Measurements from ENCODE around the gene ANK3.

The ANK3 gene

GRCh38 chr10:60110739-60111138 lies 278.9 kb downstream of the ANK3 start:
- no peaks in the 10 kb centered on the region for H3K9me3 ChIP-seq (ENCODE audit: control insufficient read depth, insufficient read depth, low read length)
- H3K36me3 ChIP-seq (ENCODE audit: insufficient read depth, low read length): no peaks in the 10 kb centered on the region

DNA sequence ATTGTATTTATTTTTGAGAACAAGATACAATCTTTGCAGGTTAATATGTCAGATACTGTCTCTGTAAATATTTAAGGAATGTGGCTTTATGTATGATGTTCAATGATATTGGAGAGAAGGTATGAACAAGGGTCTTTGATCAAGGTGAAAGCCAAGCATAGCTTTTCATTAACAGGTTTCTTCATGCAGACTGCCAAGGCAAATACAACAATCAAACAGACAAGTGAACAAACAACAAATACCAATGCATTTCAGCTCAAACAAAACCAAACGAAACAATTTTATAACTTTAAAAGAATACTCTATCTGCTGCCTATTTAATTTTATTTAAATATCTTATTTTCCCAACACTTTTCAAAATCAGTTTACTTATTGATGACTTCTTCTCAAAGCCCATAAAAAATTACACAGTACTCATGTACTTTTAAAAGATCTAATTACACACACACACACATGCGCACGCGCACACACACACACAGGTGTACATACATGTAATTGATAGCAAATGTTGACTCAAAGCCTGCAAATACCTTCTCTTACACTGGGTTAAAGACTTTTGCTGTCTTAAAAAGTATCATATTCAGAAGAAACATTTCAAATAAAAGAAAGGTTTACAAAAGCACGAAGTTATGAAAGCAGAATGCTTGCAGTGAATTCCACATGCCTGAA lies 282.2 kb downstream of the ANK3 start:
- Histone ChIP-seq H3K9ac (ENCODE audit: low read depth, low read length) (no peak overlapping the region), H3K9me3 (ENCODE audit: control insufficient read depth, insufficient read depth, low read length) (no peaks in the 10 kb centered on the region), H3K36me3 (ENCODE audit: insufficient read depth, low read length) (no peaks in the 10 kb centered on the region), H3K4me1 (ENCODE audit: insufficient read depth, low read length) (no peaks in the 10 kb centered on the region)

More at GRCh38 chr10:60110739-60111138, 278.9 kb downstream of the ANK3 start:
- no peak overlapping the region for H3K9ac ChIP-seq (ENCODE audit: low read depth, low read length)
- H3K4me1 ChIP-seq (ENCODE audit: insufficient read depth, low read length): no peaks in the 10 kb centered on the region

- H3K36me3 ChIP-seq (ENCODE audit: insufficient read depth, low read length): no peaks in the 10 kb centered on the region
These were observed 284.4 kb downstream of the ANK3 start for GRCh38 chr10:60105295-60105695.

DNA sequence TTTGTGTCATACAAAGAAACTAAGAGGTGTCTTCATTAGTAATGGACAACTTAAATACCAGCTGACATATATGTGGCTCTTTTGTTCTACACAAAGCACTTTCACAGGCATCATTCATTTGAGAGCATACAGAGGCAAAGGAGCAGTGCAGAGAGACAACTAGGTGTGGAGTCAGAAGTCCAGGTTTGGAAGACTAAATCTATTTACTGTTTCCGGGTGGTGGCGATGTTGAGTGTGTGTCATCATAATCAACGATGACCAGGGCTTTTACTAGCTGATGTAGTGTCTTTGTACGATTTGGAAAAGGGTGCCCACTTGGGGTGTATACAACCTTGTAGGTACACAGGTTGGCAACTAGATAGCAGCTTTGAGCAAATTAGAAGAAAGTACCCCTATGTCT lies 287.9 kb downstream of the ANK3 start:
- Histone ChIP-seq H3K9me3 (ENCODE audit: control insufficient read depth, insufficient read depth, low read length) (no peaks in the 10 kb centered on the region), H3K4me1 (ENCODE audit: insufficient read depth, low read length) (peaks cover 7% of the 10 kb centered on the region), H3K9ac (ENCODE audit: low read depth, low read length) (no peak overlapping the region), H3K36me3 (ENCODE audit: insufficient read depth, low read length) (no peaks in the 10 kb centered on the region)

More at GRCh38 chr10:60105295-60105695, 284.4 kb downstream of the ANK3 start:
- H3K9ac ChIP-seq (ENCODE audit: low read depth, low read length): no peak overlapping the region
- H3K4me1 ChIP-seq (ENCODE audit: insufficient read depth, low read length): no peaks in the 10 kb centered on the region
- H3K9me3 ChIP-seq (ENCODE audit: control insufficient read depth, insufficient read depth, low read length): no peaks in the 10 kb centered on the region

DNA sequence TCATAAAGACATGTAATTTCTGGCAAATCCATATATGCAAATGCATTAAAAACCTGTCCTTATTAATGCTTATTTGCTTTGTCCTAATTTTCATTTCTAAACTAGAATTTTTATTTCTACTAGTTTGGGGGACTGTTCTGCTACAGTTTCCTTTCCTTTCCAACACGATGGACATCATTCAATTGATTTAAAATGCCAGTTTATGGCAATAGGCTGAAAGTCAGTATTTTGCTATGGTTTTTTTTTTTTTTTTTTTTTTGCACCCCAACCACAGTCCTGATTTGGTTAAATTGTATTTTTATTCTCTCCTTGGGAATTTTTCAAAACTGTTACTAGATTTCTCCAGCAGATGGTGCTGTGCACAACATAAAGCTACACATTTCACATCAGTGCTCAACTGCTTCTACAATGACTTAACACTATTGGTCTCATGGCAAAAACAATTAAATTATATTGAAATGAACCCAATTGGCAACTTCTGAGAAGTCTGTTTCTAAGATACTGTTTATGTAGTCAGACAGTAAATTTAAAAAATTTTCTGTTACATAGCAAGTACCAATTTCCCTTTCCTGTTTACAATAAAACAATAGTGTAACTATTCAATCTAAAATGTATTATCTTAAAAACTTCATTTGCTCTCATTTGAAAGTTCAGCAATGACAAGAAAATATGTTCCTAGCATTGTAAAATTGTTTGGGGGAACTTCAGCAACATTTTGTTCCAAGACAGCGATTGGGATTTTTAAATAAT lies 289.5 kb downstream of the ANK3 start:
- Histone ChIP-seq H3K4me1 (ENCODE audit: insufficient read depth, low read length) (peaks cover 8% of the 10 kb centered on the region), H3K9me3 (ENCODE audit: control insufficient read depth, insufficient read depth, low read length) (no peaks in the 10 kb centered on the region), H3K9ac (ENCODE audit: low read depth, low read length) (no peak overlapping the region), H3K36me3 (ENCODE audit: insufficient read depth, low read length) (no peaks in the 10 kb centered on the region)

GRCh38 chr10:60098677-60099601 lies 290.7 kb downstream of the ANK3 start:
- peaks cover 8% of the 10 kb centered on the region for H3K4me1 ChIP-seq (ENCODE audit: insufficient read depth, low read length)
- no peaks in the 10 kb centered on the region for H3K9me3 ChIP-seq (ENCODE audit: control insufficient read depth, insufficient read depth, low read length)
- H3K36me3 ChIP-seq (ENCODE audit: insufficient read depth, low read length): no peaks in the 10 kb centered on the region
- no peak overlapping the region for H3K9ac ChIP-seq (ENCODE audit: low read depth, low read length)

DNA sequence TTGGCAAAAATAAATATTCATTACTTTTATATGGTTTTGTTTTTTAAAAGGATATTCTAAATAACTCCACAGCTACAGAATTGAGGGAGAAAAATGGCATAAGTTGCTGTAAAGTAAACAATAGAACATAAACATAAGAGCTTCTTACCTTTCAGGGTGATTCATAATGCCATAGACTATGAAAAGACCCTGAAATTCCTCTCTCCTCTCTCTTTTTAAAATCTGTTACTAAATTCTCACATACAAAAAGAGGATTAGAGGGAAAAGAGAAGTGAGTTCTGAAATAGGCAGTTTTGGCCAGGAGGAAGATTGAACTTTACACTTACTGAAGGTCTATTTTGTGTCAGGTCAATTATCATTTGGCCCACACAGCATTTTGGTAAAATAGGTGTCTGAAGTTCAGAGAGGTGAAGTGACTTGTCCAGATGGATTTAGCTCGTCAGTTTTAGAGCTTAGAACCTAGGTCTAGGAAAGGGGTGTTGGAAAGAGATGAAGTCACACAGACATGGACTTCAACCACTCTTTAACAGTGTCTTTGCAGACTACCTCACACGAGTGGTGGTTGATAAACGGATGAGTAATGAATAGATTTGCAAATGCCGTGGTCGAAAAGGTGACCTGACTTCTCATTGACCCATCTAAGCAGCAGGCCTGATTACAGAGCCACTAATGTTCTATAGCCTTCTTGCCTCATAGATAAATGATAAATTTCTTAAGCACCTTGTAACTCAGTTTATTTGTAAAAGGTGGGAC lies 292.7 kb downstream of the ANK3 start:
- H3K4me1 ChIP-seq (ENCODE audit: insufficient read depth, low read length): peaks cover 8% of the 10 kb centered on the region
- H3K36me3 ChIP-seq (ENCODE audit: insufficient read depth, low read length): no peaks in the 10 kb centered on the region
- H3K9me3 ChIP-seq (ENCODE audit: control insufficient read depth, insufficient read depth, low read length): no peaks in the 10 kb centered on the region
- H3K9ac ChIP-seq (ENCODE audit: low read depth, low read length): no peak overlapping the region

DNA sequence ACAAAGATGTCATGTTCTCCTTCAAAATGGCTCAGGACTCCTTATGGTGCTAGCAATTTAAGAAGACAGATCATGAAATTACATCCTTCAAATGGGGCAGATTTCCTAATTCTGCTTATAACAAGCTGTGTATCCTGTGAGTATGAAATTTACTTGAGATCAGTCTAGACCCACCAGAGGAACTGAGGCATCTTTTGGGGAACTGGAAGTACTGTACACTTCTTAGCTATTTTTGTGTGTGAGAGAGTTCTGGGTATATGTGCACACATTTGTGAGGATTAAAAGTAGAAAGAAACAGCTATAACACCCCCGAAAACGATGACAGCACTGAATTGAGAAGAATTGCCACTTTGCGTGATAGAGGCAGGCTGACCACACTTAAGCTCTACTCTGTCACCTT lies 296.4 kb downstream of the ANK3 start:
- no peaks in the 10 kb centered on the region for H3K9me3 ChIP-seq (ENCODE audit: control insufficient read depth, insufficient read depth, low read length)
- no peak overlapping the region for H3K9ac ChIP-seq (ENCODE audit: low read depth, low read length)
- H3K4me1 ChIP-seq (ENCODE audit: insufficient read depth, low read length): peaks cover 8% of the 10 kb centered on the region
- 0 out of 2 replicates have a peak, but pooled peaks cover under 1% of the 10 kb centered on the region for H3K36me3 ChIP-seq (ENCODE audit: insufficient read depth, low read length)

- Histone ChIP-seq H3K36me3 (ENCODE audit: insufficient read depth, low read length) (peaks cover 10% of the 10 kb centered on the region; the same call in 1 of the 2 replicates), H3K9ac (ENCODE audit: low read depth, low read length) (no peak overlapping the region), H3K9me3 (ENCODE audit: control insufficient read depth, insufficient read depth, low read length) (no peaks in the 10 kb centered on the region), H3K4me1 (ENCODE audit: insufficient read depth, low read length) (peaks cover 8% of the 10 kb centered on the region)
These were observed 302.8 kb downstream of the ANK3 start for GRCh38 chr10:60086862-60087261.

DNA sequence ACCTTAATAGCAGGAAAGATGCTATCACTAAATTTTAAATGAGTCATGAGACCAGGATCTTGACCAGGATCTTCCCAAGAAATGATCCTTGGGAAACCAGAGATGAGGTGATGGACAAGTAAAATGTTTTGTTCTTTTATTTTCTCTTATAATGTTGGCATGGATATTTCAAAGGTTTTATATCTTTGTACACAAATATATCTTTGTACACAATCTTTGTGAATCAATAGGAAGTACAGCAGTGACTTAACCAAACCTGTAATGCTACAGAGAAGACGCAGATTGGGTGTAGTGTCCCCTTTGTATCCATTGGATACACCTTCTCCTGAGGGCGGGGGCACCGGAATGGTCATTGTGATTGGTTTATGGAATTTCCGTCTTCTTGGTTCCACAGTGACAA lies 303.3 kb downstream of the ANK3 start:
- Histone ChIP-seq H3K9me3 (ENCODE audit: control insufficient read depth, insufficient read depth, low read length) (no peaks in the 10 kb centered on the region), H3K9ac (ENCODE audit: low read depth, low read length) (no peak overlapping the region), H3K36me3 (ENCODE audit: insufficient read depth, low read length) (peaks cover 10% of the 10 kb centered on the region; the same call in 1 of the 2 replicates), H3K4me1 (ENCODE audit: insufficient read depth, low read length) (peaks cover 8% of the 10 kb centered on the region)

GRCh38 chr10:60082744-60083344 lies 306.8 kb downstream of the ANK3 start:
- Histone ChIP-seq H3K36me3 (ENCODE audit: insufficient read depth, low read length) (peaks cover 5% of the 10 kb centered on the region), H3K9ac (ENCODE audit: low read depth, low read length) (no peak overlapping the region), H3K9me3 (ENCODE audit: control insufficient read depth, insufficient read depth, low read length) (no peaks in the 10 kb centered on the region), H3K4me1 (ENCODE audit: insufficient read depth, low read length) (peaks cover 8% of the 10 kb centered on the region)

DNA sequence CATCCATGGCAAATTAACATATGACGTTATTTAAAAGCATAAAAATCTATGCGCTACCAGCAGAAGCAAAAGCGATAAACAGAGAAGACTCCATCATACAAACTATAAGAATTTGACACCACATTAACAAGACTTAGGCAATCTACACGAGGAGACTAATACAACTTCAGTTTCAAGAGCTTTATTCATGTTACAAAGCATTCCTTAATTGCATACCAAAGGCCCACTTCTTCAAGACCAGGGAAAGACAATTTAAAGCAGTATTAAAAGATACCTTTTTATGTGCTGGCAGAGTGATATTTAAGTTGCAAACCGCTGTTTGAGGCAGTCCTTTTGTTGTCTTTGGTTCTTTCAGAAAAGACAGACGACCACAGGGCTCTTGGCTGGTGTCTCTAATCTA lies 307.3 kb downstream of the ANK3 start:
- H3K9me3 ChIP-seq (ENCODE audit: control insufficient read depth, insufficient read depth, low read length): no peaks in the 10 kb centered on the region
- peaks cover 4% of the 10 kb centered on the region for H3K36me3 ChIP-seq (ENCODE audit: insufficient read depth, low read length)
- H3K9ac ChIP-seq (ENCODE audit: low read depth, low read length): no peak overlapping the region
- peaks cover 8% of the 10 kb centered on the region for H3K4me1 ChIP-seq (ENCODE audit: insufficient read depth, low read length)

DNA sequence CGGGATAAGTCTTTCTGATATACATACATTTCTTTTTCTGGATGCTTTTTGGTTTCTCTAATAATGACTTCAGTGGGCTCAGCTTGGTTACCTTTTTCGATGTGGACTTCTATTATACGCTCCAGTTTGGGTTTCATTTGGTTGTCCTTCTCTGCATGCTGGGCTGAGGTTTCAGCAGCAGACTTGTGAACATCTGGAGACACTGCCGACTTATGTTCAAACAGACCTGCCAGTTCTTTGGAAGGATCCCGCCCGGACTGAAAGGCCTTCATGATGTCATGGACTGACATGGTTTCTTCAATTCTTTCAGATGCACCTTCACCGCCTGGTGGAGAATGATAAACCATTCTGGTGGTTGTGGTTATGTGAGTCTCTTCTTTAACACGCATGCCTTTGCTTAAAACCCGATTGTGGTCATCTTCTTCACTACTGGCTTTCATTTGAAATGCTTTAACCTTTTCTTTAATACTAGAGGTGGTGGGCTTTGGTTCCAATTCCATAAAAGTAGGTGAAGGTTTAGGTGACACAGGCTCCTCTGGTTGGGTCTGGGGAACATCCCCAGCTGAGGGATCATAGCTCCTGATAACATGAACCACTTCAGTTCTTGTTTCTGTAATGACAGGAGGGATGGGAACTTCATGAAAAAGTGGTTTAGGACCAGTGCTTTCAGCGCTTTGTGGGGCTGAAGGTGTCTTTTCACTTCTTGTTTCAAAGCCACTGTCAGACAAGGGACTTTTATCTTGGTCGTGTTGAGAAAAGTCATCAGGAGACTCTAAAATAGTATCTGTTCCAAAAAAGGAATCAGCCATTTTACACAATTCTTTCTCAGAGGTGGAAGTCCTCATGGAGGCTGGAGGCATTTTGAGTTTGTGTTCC lies 315.7 kb downstream of the ANK3 start:
- Histone ChIP-seq H3K9ac (ENCODE audit: low read depth, low read length) (no peak overlapping the region), H3K36me3 (ENCODE audit: insufficient read depth, low read length) (peaks cover 6% of the 10 kb centered on the region), H3K9me3 (ENCODE audit: control insufficient read depth, insufficient read depth, low read length) (no peaks in the 10 kb centered on the region), H3K4me1 (ENCODE audit: insufficient read depth, low read length) (no peaks in the 10 kb centered on the region)

Data from ES-I3 (cell line).